A673 (cell line): Measurements from ENCODE around the gene AGAP1.

Experiments
- CTCF ChIP-seq: fragments of 300-800, 200-600 bp; sonication (generic); conservative IDR thresholded peaks from 2 replicates; pipeline ENCODE4 v1.5.1; 2017; ENCODE audit warnings: low read depth, mild to moderate bottlenecking, antibody characterized with exemption, low read length, moderate library complexity, mixed read lengths
- EZH2 ChIP-seq: fragments of 200-600 bp; sonication (generic); IDR thresholded peaks from 2 replicates; pipeline ENCODE4 v1.6.1; 2017; ENCODE audit warnings: borderline replicate concordance, low read depth, mild to moderate bottlenecking, mixed read lengths, antibody characterized with exemption, low read length; ENCODE audit not compliant: poor library complexity, severe bottlenecking

GRCh38 chr2:235839974-235840373 is 346.1 kb downstream of the AGAP1 start:
- no peak for TF ChIP-seq CTCF
- TF ChIP-seq EZH2 = no peak
